Pulmonary artery endothelial cell (primary cell): ENCODE data around the gene DGCR6L. TPM values are rescaled to one million over a fixed set of nuclear protein-coding genes. Genes with fewer than 3 reads are reported as not detected.
A peak's percentile ranks its signal among the peaks of the same experiment; 100 is the strongest.
"Not testable (repeated sequence)": the region's sequence is repeated elsewhere in the genome, so short reads cannot be mapped to it uniquely, and the experiment has no call there.

Experiments used
- DNase-seq: peaks from one replicate; pipeline ENCODE4 v3.0.0-alpha.2; 2011; ENCODE audit warnings: low read depth, low spot score
- total RNA-seq: library from RNA; depleted of rRNA; stranded (reverse); fragments of >200 nt; gene quantifications from 2 replicates; pipeline ENCODE4 v1.2.3, GENCODE V29; 2014

The DGCR6L gene
- 40.2 and 43.1 TPM in 2 replicates for total RNA-seq

DNA sequence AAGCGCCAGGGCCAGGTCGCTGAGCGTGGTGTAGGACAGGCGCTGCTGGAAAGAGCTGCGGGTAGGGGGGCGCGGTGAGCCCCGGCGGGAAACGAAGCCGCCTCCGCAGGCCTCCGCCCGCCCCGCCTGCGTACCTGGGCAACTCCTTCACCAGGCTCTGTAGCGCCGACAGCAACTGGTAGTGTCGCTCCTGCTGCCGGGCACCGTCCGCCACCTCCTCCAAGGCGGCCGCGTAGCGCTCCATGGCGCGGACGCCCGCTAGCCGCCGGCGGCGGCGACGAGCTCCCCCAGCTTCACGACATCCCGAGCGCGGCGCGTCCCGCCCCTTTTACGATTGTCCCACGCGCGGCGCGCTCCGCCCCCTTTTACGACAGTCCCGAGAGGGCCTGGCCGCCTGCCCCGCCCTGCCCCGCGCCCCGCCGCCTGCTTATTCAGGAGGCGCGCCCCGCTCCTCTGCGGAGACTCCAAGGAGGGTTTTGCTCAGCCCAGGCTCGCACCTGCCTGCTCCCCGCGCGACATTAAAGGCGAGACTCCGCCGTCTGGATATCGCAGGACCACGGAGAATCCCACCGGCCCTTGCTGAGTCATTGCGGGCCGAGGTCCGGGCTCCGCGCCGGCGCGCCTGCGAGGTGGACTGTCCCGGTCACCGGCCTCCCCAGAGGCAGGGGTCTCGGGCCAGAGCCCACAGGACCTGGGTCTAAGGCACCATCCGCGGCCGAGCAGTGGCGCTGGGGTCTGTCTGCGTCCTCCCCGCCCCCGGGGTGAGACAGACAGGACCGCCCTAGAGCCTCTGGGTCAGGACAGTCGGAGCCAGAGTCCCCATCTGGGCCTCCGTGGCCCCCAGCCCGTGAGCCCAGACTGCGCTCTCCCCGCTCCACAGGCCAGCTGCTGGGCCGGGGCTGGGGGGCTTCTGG is at the start of gene DGCR6L:
DGCR6L (minus strand) TSS at position 316 of the 914 bp plus-strand sequence; CDS start at position 244, 72 bp downstream.
- peak; percentile 81 for DNase-seq

DNA sequence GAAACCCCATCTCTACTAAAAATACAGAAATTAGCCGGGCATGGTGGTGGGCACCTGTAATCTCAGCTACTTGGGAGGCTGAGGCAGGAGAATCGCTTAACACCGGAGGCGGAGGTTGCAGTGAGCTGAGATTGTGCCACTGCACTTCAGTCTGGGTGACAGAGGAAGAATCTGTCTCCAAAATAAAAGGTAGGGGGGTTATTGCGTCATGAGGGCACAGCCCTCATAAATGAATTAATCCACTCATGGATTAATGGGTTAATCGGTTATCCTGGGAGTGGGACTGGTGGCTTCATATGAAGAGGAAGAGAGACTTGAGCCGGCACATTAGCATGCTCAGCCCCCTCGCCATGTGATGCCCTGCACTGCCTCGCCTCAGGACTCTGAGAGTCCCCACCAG is 49.0 kb upstream of the DGCR6L start:
- DNase-seq = not testable (repeated sequence)

DNA sequence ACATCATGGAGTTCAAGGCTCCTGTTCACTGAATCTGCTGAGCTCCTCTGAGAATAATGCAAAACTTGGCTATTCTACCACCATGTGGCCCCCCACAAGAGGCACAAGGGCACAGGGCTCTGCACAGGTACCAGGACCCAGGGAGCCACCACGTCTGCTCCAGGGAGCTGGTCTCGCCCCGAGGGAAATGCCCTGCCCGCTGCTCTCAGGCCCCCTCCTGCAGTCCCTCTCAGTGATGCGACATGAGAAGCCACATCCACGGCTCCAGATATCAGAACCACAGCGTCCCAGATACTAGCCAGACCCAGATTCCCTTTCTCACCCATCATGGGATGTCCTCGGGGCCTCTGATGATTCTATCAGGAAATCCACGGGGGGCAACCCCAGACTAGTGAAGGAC is 47.0 kb upstream of the DGCR6L start:
- not testable (repeated sequence) for DNase-seq

DNA sequence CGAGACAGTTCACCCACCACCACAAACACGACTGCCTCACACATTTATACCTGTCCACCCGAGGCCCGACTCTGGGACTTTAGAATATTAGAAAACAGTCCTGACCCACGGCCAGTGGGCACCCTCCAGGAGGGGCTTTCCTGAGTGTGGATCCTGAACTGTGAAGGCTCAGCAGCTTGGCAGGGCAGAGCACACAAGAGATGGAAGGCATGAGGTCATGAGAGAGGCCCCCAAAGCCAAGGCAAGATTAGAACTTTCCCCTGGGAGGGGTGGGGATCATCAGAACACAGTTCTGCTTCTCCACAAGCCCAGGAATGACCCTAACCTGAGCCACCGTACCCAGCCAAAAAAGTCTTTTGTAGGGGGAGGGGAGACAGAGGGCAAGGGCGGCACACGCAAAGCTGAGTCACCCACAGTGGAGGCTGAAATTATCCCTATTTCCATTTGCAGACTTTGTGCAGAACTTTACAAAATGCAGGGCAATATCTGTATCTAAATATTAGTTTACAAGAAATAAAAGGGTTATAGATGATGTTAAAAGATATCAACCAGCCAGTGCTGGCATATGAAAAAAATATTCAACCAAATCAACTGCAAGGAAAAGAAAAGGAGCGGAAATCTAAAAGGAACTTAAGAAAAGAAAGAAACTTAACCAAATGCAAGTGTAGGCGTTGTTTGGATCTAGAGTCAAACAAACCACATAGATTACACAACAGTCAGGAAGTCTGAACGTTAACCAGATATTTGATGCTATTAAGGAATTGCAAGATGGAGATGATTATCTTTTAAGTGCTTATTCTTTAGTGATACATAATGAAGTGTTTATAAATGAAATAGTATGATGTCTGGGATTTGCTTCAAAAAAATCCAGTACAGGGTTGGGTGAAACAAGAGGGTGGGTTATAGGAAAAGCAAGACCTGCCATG is 44.7 kb upstream of the DGCR6L start:
- not testable (repeated sequence) for DNase-seq

DNA sequence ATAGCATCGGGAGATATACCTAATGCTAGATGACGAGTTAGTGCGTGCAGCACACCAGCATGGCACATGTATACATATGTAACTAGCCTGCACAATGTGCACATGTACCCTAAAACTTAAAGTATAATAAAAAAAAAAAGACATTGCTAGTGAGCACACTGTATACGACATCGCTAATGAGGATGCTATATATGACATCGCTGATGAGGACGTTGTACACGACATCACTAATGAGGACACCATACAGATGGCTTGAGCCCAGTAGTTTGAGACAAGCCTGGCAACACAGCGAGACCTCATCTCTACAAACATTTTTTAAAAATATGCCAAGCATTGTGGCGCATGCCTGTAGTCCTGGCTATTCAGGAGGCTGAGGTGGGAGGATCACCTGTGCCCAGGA is 42.5 kb upstream of the DGCR6L start:
- not testable (repeated sequence) for DNase-seq

DNA sequence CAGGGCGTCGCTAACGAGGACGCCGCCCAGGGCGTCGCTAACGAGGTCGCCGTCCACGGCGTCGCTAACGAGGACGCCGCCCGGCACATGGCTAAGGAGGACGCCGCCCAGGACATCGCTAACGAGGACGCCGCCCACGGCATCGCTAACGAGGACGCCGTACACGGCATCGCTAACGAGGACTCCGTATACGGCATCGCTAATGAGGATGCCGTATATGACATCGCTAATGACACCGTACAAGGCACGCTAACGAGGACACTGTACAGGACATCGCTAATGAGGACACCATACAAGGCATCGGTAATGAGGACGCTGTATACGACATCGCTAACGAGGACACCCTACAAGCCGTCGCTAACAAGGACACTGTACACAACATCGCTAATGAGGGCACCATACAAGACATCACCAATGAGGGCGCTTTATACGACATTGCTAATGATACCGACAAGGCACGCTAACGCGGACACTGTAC is 41.9 kb upstream of the DGCR6L start:
- not testable (repeated sequence) for DNase-seq

DNA sequence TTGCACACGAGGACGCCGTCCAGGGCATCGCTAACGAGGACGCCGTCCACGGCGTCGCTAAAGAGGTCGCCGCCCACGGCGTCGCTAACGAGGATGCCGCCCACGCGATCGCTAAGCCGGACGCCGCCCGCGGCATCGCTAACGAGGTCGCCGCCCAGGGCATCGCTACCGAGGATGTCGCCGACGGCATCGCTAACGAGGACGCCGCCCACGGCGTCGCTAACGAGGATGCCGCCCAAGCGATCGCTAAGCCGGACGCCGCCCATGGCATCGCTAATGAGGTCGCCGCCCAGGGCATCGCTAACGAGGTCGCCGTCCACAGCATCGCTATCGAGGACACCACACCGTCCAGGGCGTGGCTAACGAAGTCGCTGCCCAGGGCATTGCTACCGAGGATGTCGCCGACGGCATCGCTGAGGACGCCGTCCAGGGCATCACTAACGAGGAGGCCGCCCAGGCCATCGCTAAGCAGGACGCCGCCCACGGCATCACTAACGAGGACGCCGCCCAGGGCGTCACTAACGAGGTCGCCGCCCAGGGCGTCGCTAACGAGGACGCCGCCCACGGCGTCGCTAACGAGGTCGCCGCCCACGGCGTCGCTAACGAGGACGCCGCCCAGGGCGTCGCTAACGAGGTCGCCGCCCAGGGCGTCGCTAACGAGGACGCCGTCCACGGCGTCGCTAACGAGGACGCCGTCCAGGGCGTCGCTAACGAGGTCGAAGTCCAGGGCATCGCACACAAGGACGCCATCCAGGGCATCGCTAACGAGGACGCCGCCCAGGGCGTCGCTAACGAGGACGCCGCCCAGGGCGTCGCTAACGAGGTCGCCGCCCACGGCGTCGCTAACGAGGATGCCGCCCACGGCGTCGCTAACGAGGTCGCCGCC is 41.2 kb upstream of the DGCR6L start:
- not testable (repeated sequence) for DNase-seq

DNA sequence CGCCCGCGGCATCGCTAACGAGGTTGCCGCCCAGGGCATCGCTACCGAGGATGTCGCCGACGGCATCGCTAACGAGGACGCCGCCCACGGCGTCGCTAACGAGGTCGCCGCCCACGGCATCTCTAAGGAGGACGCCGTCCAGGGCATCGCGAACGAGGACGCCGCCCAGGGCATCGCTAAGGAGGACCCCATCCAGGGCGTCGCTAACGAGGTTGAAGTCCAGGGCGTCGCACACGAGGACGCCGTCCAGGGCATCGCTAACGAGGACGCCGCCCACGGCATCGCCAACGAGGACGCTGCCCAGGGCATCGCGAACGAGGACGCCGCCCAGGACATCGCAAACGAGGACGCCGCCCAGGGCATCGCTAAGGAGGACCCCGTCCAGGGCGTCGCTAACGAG is 40.4 kb upstream of the DGCR6L start:
- not testable (repeated sequence) for DNase-seq

DNA sequence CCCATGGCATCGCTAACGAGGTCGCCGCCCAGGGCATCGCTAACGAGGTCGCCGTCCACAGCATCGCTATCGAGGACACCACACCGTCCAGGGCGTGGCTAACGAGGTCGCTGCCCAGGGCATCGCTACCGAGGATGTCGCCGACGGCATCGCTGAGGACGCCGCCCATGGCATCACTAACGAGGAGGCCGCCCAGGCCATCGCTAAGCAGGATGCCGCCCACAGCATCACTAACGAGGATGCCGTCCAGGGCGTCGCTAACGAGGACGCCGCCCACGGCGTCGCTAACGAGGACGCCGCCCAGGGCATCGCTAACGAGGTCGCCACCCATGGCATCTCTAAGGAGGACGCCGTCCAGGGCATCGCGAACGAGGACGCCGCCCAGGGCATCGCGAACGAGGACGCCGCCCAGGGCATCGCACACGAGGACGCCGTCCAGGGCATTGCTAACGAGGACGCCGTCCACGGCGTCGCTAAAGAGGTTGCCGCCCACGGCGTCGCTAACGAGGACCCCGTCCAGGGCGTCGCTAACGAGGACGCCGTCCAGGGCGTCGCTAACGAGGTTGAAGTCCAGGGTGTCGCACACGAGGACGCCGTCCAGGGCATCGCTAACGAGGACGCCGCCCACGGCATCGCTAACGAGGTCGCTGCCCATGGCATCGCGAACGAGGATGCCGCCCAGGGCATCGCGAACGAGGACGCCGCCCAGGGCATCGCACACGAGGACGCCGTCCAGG is 38.8 kb upstream of the DGCR6L start:
- DNase-seq = not testable (repeated sequence)

DNA sequence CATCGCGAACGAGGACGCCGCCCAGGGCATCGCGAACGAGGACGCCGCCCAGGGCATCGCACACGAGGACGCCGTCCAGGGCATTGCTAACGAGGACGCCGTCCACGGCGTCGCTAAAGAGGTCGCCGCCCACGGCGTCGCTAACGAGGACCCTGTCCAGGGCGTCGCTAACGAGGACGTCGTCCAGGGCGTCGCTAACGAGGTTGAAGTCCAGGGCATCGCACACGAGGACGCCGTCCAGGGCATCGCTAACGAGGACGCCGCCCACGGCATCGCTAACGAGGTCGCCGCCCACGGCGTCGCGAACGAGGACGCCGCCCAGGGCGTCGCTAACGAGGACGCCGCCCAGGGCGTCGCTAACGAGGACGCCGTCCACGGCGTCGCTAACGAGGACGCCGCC is 38.1 kb upstream of the DGCR6L start:
- DNase-seq = not testable (repeated sequence)

DNA sequence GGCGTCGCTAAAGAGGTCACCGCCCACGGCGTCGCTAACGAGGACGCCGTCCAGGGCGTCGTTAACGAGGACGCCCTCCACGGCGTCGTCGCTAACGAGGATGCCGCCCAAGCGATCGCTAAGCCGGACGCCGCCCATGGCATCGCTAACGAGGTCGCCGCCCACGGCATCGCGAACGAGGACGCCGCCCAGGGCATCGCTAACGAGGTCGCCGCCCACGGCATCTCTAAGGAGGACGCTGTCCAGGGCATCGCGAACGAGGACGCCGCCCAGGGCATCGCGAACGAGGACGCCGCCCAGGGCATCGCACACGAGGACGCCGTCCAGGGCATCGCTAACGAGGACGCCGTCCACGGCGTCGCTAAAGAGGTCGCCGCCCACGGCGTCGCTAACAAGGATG is 37.0 kb upstream of the DGCR6L start:
- not testable (repeated sequence) for DNase-seq

DNA sequence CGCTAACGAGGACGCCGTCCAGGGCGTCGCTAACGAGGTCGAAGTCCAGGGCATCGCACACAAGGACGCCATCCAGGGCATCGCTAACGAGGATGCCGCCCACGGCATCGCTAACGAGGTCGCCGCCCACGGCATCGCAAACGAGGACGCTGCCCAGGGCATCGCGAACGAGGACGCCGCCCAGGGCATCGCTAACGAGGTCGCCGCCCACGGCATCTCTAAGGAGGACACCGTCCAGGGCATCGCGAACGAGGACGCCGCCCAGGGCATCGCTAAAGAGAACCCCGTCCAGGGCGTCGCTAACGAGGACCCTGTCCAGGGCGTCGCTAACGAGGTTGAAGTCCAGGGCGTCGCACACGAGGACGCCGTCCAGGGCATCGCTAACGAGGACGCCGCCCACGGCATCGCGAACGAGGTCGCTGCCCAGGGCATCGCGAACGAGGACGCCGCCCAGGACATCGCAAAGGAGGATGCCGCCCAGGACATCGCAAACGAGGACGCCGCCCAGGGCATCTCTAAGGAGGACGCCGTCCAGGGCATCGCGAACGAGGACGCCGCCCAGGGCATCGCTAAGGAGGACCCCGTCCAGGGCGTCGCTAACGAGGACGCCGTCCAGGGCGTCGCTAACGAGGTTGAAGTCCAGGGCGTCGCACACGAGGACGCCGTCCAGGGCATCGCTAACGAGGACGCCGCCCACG is 36.2 kb upstream of the DGCR6L start:
- DNase-seq = not testable (repeated sequence)

DNA sequence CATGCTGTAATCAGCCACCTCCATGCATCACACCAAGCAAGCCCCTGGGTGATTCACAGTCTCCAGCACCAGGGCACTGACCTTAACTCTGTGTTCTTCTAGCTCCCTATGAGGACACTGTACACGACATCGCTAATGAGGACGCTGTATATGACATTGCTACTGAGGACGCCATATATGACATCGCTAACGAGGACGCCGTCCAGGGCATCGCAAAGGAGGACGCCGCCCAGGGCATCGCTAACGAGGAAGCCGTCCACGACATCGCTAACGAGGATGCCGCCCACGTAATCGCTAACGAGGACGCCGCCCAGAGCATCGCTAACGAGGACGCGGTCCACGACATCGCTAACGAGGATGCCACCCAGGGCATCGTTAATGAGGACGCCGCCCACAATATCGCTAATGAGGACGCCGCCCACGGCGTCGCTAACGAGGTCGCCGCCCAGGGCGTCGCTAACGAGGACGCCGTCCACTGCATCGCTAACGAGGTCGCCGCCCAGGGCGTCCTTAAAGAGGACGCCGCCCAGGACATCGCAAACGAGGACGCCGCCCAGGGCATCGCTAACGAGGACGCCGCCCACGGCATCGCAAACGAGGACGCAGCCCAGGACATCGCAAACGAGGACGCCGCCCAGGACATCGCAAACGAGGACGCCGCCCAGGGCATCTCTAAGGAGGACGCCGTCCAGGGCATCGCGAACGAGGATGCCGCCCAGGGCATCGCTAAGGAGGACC is 34.5 kb upstream of the DGCR6L start:
- DNase-seq = no peak

DNA sequence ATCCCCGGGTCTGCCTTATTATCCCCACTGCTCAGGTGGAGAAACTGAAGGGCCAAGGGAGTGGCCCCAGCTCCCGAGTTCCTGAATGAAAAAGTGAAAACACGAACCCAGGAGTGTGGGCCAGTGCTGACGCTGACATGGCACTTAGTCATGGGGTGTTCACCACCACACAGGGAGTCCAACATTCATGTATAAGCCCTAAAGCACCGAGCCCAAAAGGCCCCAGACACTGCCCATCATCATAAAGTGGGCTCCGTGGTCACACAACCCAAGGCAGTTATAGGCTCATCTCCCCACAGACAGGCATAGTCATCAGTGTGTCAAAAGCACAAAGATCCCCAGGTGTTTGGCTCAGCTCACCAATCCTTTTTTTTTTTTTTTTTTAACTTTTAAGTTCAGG is 32.7 kb upstream of the DGCR6L start:
- DNase-seq = not testable (repeated sequence)

DNA sequence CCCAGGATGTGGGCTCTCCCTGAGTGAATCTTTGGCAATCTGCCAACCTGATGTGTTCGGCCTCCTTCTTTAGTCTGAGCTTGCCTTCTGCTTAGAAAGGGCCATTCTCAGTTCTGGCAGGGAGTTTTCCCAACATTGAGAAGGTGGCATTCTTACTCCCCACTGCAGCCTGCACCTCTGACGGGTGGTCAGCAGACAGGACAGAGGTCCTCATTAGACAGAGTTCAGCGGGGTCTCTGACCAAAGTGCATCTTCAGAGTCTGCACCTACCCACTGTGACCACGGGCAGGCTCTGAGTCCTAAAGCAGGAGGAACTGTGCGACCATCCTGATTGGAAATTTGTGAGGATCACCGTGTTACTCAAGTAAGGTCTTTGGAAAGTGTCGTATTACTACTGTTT is 26.7 kb upstream of the DGCR6L start:
- not testable (repeated sequence) for DNase-seq

DNA sequence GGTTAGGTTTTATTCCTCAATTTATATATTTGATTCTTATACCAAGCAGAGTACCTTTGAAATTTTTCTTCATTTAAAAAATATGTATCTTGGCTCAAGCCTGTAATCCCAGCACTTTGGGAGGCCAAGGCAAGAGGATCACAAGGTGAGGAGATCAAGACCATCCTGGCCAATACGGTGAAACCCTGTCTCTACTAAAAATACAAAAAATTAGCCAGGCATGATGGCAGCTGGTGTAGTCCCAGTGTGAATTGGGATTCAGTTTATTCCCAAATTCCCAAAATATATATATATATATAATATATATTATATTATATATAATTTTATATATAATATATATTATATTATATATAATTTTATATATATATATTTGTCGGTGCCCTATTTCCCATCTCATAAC is 18.4 kb upstream of the DGCR6L start:
- not testable (repeated sequence) for DNase-seq

DNA sequence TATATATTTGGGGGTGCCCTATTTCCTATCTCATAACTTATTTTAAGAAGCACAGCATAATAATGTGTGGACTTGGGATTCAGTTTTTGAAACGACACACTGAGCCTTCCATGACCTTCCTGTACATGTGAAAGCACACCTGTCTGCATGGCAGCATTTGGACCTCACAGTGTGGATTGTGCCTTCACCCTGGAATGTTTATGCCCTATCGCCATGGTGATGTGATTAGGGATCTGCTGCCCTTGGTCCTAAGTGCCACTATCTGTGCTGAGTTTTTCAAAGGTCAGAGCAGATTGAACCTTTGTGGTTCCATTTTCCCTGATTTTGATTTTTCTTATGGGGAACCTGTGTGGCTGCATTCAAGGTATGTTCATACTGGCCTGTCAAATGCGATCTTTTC is 17.9 kb upstream of the DGCR6L start:
- DNase-seq = not testable (repeated sequence)

DNA sequence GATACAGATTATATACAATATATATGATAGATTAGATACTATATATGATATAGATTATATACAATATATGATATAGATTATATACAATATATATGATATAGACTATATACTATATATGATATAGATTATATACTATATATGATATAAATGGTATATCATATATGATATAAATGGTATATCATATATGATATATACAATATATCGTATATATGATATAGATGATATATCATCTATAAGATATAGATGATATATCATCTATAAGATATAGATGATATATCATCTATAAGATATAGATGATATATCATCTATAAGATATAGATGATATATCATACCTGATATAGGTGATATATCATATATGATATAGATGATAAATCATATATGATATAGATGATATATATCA is 16.7 kb upstream of the DGCR6L start:
- DNase-seq = not testable (repeated sequence)

DNA sequence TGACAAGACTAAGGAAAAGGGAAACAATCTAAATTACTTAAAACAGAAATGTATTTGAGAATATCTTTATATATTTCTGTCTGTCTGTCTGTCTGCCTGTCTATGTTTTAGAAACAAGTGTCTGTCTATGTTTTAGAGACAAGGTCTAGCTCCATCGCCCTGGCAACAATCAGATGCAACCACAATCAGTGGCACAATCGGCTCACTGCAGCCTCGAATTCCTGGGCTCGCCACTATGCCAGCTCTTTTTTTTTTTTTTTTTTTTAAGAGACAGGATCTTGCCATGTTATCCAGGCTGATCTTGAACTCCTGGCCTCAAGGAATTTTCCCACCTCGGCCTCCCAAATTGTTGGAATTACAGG is 8.7 kb upstream of the DGCR6L start:
- not testable (repeated sequence) for DNase-seq
